Astrocyte (in vitro differentiated cells and primary cell): ENCODE results near the gene ZNF608. TPM values are rescaled to one million over a fixed set of nuclear protein-coding genes. Genes with fewer than 3 reads are reported as not detected.

Experiments
- DNase-seq: peaks from one replicate; pipeline ENCODE4 v3.0.0-alpha.2; 2010; ENCODE audit warnings: low read depth
- FAIRE-seq: peaks from 2 replicates; lab custom pipeline; 2011; peaks lifted over from hg19 to GRCh38; lab: Jason Lieb, UNC
- H2AFZ ChIP-seq: 2 replicates; pipeline ENCODE4 v1.6.0; 2012; ENCODE audit warnings: low read depth, low read length, inconsistent platforms
- H3K27ac ChIP-seq: 2 replicates; pipeline ENCODE4 v1.5.1; 2011; ENCODE audit warnings: low read depth, low read length, inconsistent platforms
- H3K27me3 ChIP-seq: 2 replicates; pipeline ENCODE4 v1.6.0; 2011; ENCODE audit warnings: low read length, inconsistent platforms; ENCODE audit not compliant: insufficient read depth
- H3K36me3 ChIP-seq: 2 replicates; pipeline ENCODE4 v1.5.1; 2011; ENCODE audit warnings: low read length, inconsistent platforms; ENCODE audit not compliant: insufficient read depth
- H3K4me1 ChIP-seq: 2 replicates; pipeline ENCODE4 v1.5.1; 2011; ENCODE audit warnings: low read length, inconsistent platforms; ENCODE audit not compliant: insufficient read depth
- H3K4me2 ChIP-seq: 2 replicates; pipeline ENCODE4 v1.6.0; 2012; ENCODE audit warnings: low read length, inconsistent platforms
- H3K4me3 ChIP-seq: 2 replicates; pipeline ENCODE4 v1.5.1; 2011; ENCODE audit warnings: low read depth, mild to moderate bottlenecking, low read length, inconsistent platforms; ENCODE audit not compliant: insufficient read depth
- H3K79me2 ChIP-seq: 2 replicates; pipeline ENCODE4 v1.6.0; 2012; ENCODE audit warnings: mild to moderate bottlenecking, low read length, inconsistent platforms; ENCODE audit not compliant: insufficient read depth
- H3K9ac ChIP-seq: 2 replicates; pipeline ENCODE4 v1.6.0; 2012; ENCODE audit warnings: mild to moderate bottlenecking, low read length, inconsistent platforms
- H3K9me3 ChIP-seq: 2 replicates; pipeline ENCODE4 v1.5.1; 2012; ENCODE audit warnings: low read depth, mild to moderate bottlenecking, low read length, inconsistent platforms; ENCODE audit not compliant: insufficient read depth
- H4K20me1 ChIP-seq: 2 replicates; pipeline ENCODE4 v1.6.0; 2012; ENCODE audit warnings: low read length, inconsistent platforms; ENCODE audit not compliant: insufficient read depth
- H3K27ac Mint-ChIP-seq: one replicate; pipeline ENCODE4 v1.8.0; 2021; ENCODE audit warnings: mild to moderate bottlenecking, mixed read lengths; ENCODE audit not compliant: unreplicated experiment
- H3K27me3 Mint-ChIP-seq: one replicate; pipeline ENCODE4 v1.8.0; 2021; ENCODE audit warnings: low read depth, mixed read lengths; ENCODE audit not compliant: unreplicated experiment
- H3K36me3 Mint-ChIP-seq: one replicate; pipeline ENCODE4 v1.8.0; 2021; ENCODE audit warnings: low read depth, mixed read lengths; ENCODE audit not compliant: unreplicated experiment
- H3K4me1 Mint-ChIP-seq: one replicate; pipeline ENCODE4 v1.8.0; 2021; ENCODE audit warnings: low read depth, mixed read lengths; ENCODE audit not compliant: unreplicated experiment
- H3K4me3 Mint-ChIP-seq: one replicate; pipeline ENCODE4 v1.8.0; 2021; ENCODE audit warnings: mild to moderate bottlenecking, moderate library complexity, mixed read lengths; ENCODE audit not compliant: unreplicated experiment
- H3K9me3 Mint-ChIP-seq: one replicate; pipeline ENCODE4 v1.8.0; 2021; ENCODE audit warnings: mild to moderate bottlenecking, mixed read lengths; ENCODE audit not compliant: unreplicated experiment
- EZH2 ChIP-seq: IDR thresholded peaks from 2 replicates; pipeline ENCODE4 v1.6.1; 2012; ENCODE audit warnings: mild to moderate bottlenecking, low read length, inconsistent platforms; ENCODE audit not compliant: insufficient read depth
- total RNA-seq: library from RNA; stranded (reverse); gene quantifications from 2 replicates; pipeline ENCODE4 v1.2.1, GENCODE V29; 2021
- TF ChIP-seq, protein P1 (sequence below): IDR thresholded peaks from 2 replicates; pipeline ENCODE4 v1.5.1; 2011; ENCODE audit warnings: low read depth, mild to moderate bottlenecking, inconsistent platforms, low read length, moderate library complexity; ENCODE audit not compliant: insufficient read depth

The ZNF608 gene
- total RNA-seq, 1 donor from 2014 or later = 57.3 TPM

DNA sequence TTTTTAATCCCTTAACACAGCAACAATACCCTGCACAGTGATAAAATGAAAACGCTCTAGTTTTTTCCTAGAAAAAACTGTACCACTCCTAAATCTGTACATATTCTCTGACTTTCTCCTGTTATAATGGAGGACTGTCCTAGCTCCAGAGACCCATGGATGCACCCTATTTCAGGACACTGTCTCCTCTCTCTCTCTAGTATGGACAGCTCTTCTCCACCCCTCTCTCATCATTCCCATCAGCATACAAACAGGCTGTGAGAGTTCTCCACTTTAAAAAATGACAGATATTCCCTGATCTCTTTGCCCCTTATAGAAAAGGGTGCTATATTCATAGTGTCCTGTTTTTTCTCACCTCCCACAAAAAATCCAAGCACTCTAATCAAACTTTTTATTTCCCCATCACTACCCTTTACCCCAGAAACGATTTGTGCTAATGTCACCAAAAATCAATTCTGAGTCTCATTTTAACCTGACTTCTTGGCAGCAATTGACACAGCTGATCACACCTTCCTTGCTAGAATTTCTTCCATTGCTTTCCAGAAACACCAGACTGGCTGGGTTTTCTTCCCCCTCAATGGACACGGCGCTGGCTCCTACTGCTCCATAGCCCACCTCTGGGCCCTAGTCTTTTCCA, 20.7 kb downstream of the ZNF608 start:
- Histone ChIP-seq H3K9ac (no peak overlapping the region), H3K4me2 (no peak overlapping the region), H2AFZ (no peak overlapping the region), H3K4me1 (peaks cover 13% of the 10 kb centered on the region), H3K4me3 (no peak overlapping the region), H3K79me2 (peaks cover 81% of the 10 kb centered on the region), H3K9me3 (no peaks in the 10 kb centered on the region), H3K27ac (no peak overlapping the region), H3K27me3 (no peaks in the 10 kb centered on the region), H4K20me1 (peaks cover 74% of the 10 kb centered on the region), H3K36me3 (no peaks in the 10 kb centered on the region)
- Mint-ChIP-seq H3K4me3 (no peak overlapping the region), H3K4me1 (peaks cover 30% of the 10 kb centered on the region), H3K9me3 (peaks cover 3% of the 10 kb centered on the region), H3K36me3 (peaks cover 1% of the 10 kb centered on the region), H3K27me3 (no peaks in the 10 kb centered on the region), H3K27ac (no peak overlapping the region)
- TF ChIP-seq EZH2 = no peak
- TF ChIP-seq, protein P1, sequence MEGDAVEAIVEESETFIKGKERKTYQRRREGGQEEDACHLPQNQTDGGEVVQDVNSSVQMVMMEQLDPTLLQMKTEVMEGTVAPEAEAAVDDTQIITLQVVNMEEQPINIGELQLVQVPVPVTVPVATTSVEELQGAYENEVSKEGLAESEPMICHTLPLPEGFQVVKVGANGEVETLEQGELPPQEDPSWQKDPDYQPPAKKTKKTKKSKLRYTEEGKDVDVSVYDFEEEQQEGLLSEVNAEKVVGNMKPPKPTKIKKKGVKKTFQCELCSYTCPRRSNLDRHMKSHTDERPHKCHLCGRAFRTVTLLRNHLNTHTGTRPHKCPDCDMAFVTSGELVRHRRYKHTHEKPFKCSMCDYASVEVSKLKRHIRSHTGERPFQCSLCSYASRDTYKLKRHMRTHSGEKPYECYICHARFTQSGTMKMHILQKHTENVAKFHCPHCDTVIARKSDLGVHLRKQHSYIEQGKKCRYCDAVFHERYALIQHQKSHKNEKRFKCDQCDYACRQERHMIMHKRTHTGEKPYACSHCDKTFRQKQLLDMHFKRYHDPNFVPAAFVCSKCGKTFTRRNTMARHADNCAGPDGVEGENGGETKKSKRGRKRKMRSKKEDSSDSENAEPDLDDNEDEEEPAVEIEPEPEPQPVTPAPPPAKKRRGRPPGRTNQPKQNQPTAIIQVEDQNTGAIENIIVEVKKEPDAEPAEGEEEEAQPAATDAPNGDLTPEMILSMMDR = no peak
- DNase-seq (no peak), FAIRE-seq (no peak)

- peaks cover 72% of the 10 kb centered on the region for H4K20me1 ChIP-seq
- H3K36me3 ChIP-seq = no peaks in the 10 kb centered on the region
- H3K4me3 ChIP-seq = no peak overlapping the region
- no peak for DNase-seq
- H3K27me3 ChIP-seq = no peaks in the 10 kb centered on the region
- H3K9ac ChIP-seq = no peak overlapping the region
- H3K27me3 Mint-ChIP-seq = no peaks in the 10 kb centered on the region
- H3K4me3 Mint-ChIP-seq = no peak overlapping the region
- H3K4me2 ChIP-seq = no peak overlapping the region
- peaks cover 1% of the 10 kb centered on the region for H3K36me3 Mint-ChIP-seq
- peaks cover 87% of the 10 kb centered on the region for H3K79me2 ChIP-seq
- no peak for TF ChIP-seq EZH2
- TF ChIP-seq, protein P1 = no peak
- peaks cover 28% of the 10 kb centered on the region for H3K4me1 Mint-ChIP-seq
- H3K9me3 Mint-ChIP-seq = peaks cover 3% of the 10 kb centered on the region
- H3K27ac Mint-ChIP-seq = no peak overlapping the region
- no peak for FAIRE-seq
- H3K27ac ChIP-seq = no peak overlapping the region
- no peak overlapping the region for H2AFZ ChIP-seq
- peaks cover 9% of the 10 kb centered on the region for H3K4me1 ChIP-seq
- H3K9me3 ChIP-seq = no peaks in the 10 kb centered on the region
Measured at GRCh38 chr5:124725040-124725434, 21.4 kb downstream of the ZNF608 start.

GRCh38 chr5:124724357-124725039, 21.9 kb downstream of the ZNF608 start:
- H3K27me3 Mint-ChIP-seq = no peaks in the 10 kb centered on the region
- H3K27me3 ChIP-seq = no peaks in the 10 kb centered on the region
- no peak overlapping the region for H3K4me3 Mint-ChIP-seq
- H4K20me1 ChIP-seq = peaks cover 74% of the 10 kb centered on the region
- TF ChIP-seq, protein P1 = no peak
- no peak for TF ChIP-seq EZH2
- no peak overlapping the region for H3K4me2 ChIP-seq
- H3K9ac ChIP-seq = no peak overlapping the region
- H3K27ac Mint-ChIP-seq = no peak overlapping the region
- peaks cover 22% of the 10 kb centered on the region for H3K4me1 Mint-ChIP-seq
- peaks cover 7% of the 10 kb centered on the region for H3K4me1 ChIP-seq
- H3K9me3 ChIP-seq = no peaks in the 10 kb centered on the region
- FAIRE-seq (no peak), DNase-seq (no peak)
- peaks cover 3% of the 10 kb centered on the region for H3K9me3 Mint-ChIP-seq
- H3K79me2 ChIP-seq = peaks cover 92% of the 10 kb centered on the region
- no peak overlapping the region for H3K4me3 ChIP-seq
- H2AFZ ChIP-seq = no peak overlapping the region
- H3K27ac ChIP-seq = no peak overlapping the region
- no peaks in the 10 kb centered on the region for H3K36me3 ChIP-seq
- H3K36me3 Mint-ChIP-seq = peaks cover 1% of the 10 kb centered on the region
